Testis (tissue), 3 donors: ENCODE results near the gene HS2ST1. TPM values are rescaled to one million over a fixed set of nuclear protein-coding genes. Genes with fewer than 3 reads are reported as not detected.

ENCODE experiments used
- DNase-seq: peaks from one replicate; pipeline ENCODE4 v3.0.0-alpha.2; 2019
- H3K27ac ChIP-seq, 2 donors: fragments of 200-600 bp; sonication (generic); one replicate each; pipeline ENCODE4 v1.5.1; 2019
- H3K27me3 ChIP-seq: fragments of 200-600 bp; sonication (generic); one replicate; pipeline ENCODE4 v1.5.1; 2019
- H3K36me3 ChIP-seq: fragments of 200-600 bp; sonication (generic); one replicate; pipeline ENCODE4 v1.5.1; 2017; ENCODE audit warnings: low read depth; ENCODE audit errors: missing control alignments
- H3K4me1 ChIP-seq: fragments of 200-600 bp; sonication (generic); one replicate; pipeline ENCODE4 v1.5.1; 2019
- H3K4me3 ChIP-seq, 2 donors: fragments of 200-600 bp; sonication (generic); one replicate each; pipeline ENCODE4 v1.5.1; 2017 to 2019
- H3K9me3 ChIP-seq: fragments of 200-600 bp; sonication (generic); one replicate; pipeline ENCODE4 v1.5.1; 2017
- POLR2A ChIP-seq: fragments of 450-650 bp; IDR thresholded peaks from one replicate; pipeline ENCODE4 v1.6.1; 2017; ENCODE audit warnings: antibody characterized with exemption, mild to moderate bottlenecking, moderate library complexity
- WGBS, 2 donors: methylation state at CpG; one replicate each; pipeline ENCODE4 v1.1.5; 2018; 5-methylcytosine and 5-hydroxymethylcytosine counted together
- intact Hi-C: fragments of 100-400 bp; cut with DNase I; formaldehyde crosslinking; loops from one replicate; pipeline ENCODE4 v1.15.1; 2023; ENCODE audit warnings: low total_unique reads
- polyA plus RNA-seq: library from polyadenylated mRNA; stranded (reverse); fragments of 350-450 nt; fragmentation: Illumina TruSeq; extraction: RNeasy Lipid Tissue Mini Kit (QIAGEN cat#74804); gene quantifications from one replicate; pipeline ENCODE4 v1.2.3, GENCODE V29; 2014; ENCODE audit warnings: low read depth, low replicate concordance; ENCODE audit not compliant: insufficient read depth
- total RNA-seq, 2 donors: library from RNA; depleted of rRNA; stranded (reverse); fragments of >200 nt; gene quantifications; one replicate each; pipeline ENCODE4 v1.2.3, GENCODE V29; 2016
- TF ChIP-seq, protein P1 (sequence below), 3 experiments: fragments of 450-650 bp in 2 of 3; fragments of 200-600 bp in 1 of 3; sonication (generic) in 1 of 3; IDR thresholded peaks; one replicate each; pipeline ENCODE4 v1.5.1; 2016 to 2019; ENCODE audit warnings: antibody characterized with exemption in 3 of 3, mild to moderate bottlenecking in 2 of 3, moderate library complexity in 1 of 3

Gene HS2ST1
- total and polyA plus RNA-seq, 3 donors from 2014 or later: 12.8 to 22.4 (median 21.1) TPM

- H3K36me3 ChIP-seq: no peaks in the 10 kb centered on the region
Measured at GRCh38 chr1:87140831-87141540, 226.6 kb downstream of the HS2ST1 start.

GRCh38 chr1:87141556-87141955, 227.1 kb downstream of the HS2ST1 start:
- no peak overlapping the region for H3K27ac ChIP-seq
- no peaks in the 10 kb centered on the region for H3K27me3 ChIP-seq
- no peak overlapping the region for H3K4me3 ChIP-seq
- H3K9me3 ChIP-seq: no peaks in the 10 kb centered on the region
- no peaks in the 10 kb centered on the region for H3K36me3 ChIP-seq
- DNase-seq: no peak
- 93 to 94% methylated on average over 7 to 8 of the region's 8 CpGs for WGBS, 2 donors
- no peaks in the 10 kb centered on the region for H3K4me1 ChIP-seq
- intact Hi-C loops: no loop called here
- TF ChIP-seq POLR2A: no peak
- TF ChIP-seq, protein P1, sequence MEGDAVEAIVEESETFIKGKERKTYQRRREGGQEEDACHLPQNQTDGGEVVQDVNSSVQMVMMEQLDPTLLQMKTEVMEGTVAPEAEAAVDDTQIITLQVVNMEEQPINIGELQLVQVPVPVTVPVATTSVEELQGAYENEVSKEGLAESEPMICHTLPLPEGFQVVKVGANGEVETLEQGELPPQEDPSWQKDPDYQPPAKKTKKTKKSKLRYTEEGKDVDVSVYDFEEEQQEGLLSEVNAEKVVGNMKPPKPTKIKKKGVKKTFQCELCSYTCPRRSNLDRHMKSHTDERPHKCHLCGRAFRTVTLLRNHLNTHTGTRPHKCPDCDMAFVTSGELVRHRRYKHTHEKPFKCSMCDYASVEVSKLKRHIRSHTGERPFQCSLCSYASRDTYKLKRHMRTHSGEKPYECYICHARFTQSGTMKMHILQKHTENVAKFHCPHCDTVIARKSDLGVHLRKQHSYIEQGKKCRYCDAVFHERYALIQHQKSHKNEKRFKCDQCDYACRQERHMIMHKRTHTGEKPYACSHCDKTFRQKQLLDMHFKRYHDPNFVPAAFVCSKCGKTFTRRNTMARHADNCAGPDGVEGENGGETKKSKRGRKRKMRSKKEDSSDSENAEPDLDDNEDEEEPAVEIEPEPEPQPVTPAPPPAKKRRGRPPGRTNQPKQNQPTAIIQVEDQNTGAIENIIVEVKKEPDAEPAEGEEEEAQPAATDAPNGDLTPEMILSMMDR (IDR thresholded peaks at IDR 0.05): no peak

More at GRCh38 chr1:87140831-87141540, 226.6 kb downstream of the HS2ST1 start:
- no peak for TF ChIP-seq POLR2A
- TF ChIP-seq, protein P1 (IDR thresholded peaks at IDR 0.05): no peak
- WGBS, 2 donors: 92 to 96% methylated on average over 2 of the region's 2 CpGs
- Histone ChIP-seq H3K4me1 (no peaks in the 10 kb centered on the region), H3K27me3 (no peaks in the 10 kb centered on the region), H3K27ac (no peak overlapping the region), H3K9me3 (no peaks in the 10 kb centered on the region), H3K4me3 (no peak overlapping the region)
- intact Hi-C loops: no loop called here
- DNase-seq: no peak

GRCh38 chr1:87143413-87144135, 229.1 kb downstream of the HS2ST1 start:
- 97 to 98% methylated on average over 3 of the region's 3 CpGs for WGBS, 2 donors
- intact Hi-C loops: no loop called here
- H3K27ac ChIP-seq: no peak overlapping the region
- TF ChIP-seq POLR2A: no peak
- TF ChIP-seq, protein P1 (IDR thresholded peaks at IDR 0.05): no peak
- H3K4me3 ChIP-seq: no peak overlapping the region
- H3K9me3 ChIP-seq: no peaks in the 10 kb centered on the region
- no peaks in the 10 kb centered on the region for H3K27me3 ChIP-seq
- H3K36me3 ChIP-seq: no peaks in the 10 kb centered on the region
- DNase-seq: no peak
- no peaks in the 10 kb centered on the region for H3K4me1 ChIP-seq

GRCh38 chr1:87144316-87144895, 230.0 kb downstream of the HS2ST1 start:
- 76 to 80% methylated on average over 8 of the region's 8 CpGs for WGBS, 2 donors

More at GRCh38 chr1:87144316-87144895, 230.0 kb downstream of the HS2ST1 start:
- no peak overlapping the region for H3K4me3 ChIP-seq
- intact Hi-C loops: no loop called here
- no peaks in the 10 kb centered on the region for H3K36me3 ChIP-seq
- TF ChIP-seq, protein P1 (IDR thresholded peaks at IDR 0.05): no peak
- no peak for TF ChIP-seq POLR2A
- H3K27me3 ChIP-seq: no peaks in the 10 kb centered on the region
- no peaks in the 10 kb centered on the region for H3K9me3 ChIP-seq
- no peak overlapping the region for H3K27ac ChIP-seq
- no peaks in the 10 kb centered on the region for H3K4me1 ChIP-seq
- DNase-seq: no peak
